Inflammatory macrophage treated with lipopolysaccharide for 4 hours (primary cell): ENCODE results near the gene LDLRAD4.
A peak's percentile ranks its signal among the peaks of the same experiment; 100 is the strongest.

Experiments
- DNase-seq: peaks from one replicate; pipeline ENCODE4 v3.0.0-alpha.2; 2020

The LDLRAD4 gene

GRCh38 chr18:13418013-13418710 is 199.6 kb downstream of the LDLRAD4 start:
- DNase-seq, result no peak

- peak; percentile 27 for DNase-seq
Measured at GRCh38 chr18:13420969-13421686, 202.6 kb downstream of the LDLRAD4 start.

GRCh38 chr18:13422541-13423147 is 204.1 kb downstream of the LDLRAD4 start:
- no peak for DNase-seq

- no peak for DNase-seq
Measured at GRCh38 chr18:13423352-13423751, 204.8 kb downstream of the LDLRAD4 start.

GRCh38 chr18:13424363-13424762 is 205.8 kb downstream of the LDLRAD4 start:
- DNase-seq, result no peak

- no peak for DNase-seq
Measured at GRCh38 chr18:13425357-13426091, 207.0 kb downstream of the LDLRAD4 start.

GRCh38 chr18:13427354-13427753 is 208.8 kb downstream of the LDLRAD4 start:
- no peak for DNase-seq

- no peak for DNase-seq
Measured at GRCh38 chr18:13428319-13428718, 209.8 kb downstream of the LDLRAD4 start.

- no peak for DNase-seq
Measured at GRCh38 chr18:13429016-13429415, 210.5 kb downstream of the LDLRAD4 start.

GRCh38 chr18:13429884-13430510 is 211.4 kb downstream of the LDLRAD4 start:
- DNase-seq, result no peak

- DNase-seq, result no peak
Measured at GRCh38 chr18:13430663-13431062, 212.1 kb downstream of the LDLRAD4 start.

GRCh38 chr18:13431886-13432285 is 213.3 kb downstream of the LDLRAD4 start:
- no peak for DNase-seq

- no peak for DNase-seq
Measured at GRCh38 chr18:13433125-13433524, 214.6 kb downstream of the LDLRAD4 start.

- no peak for DNase-seq
Measured at GRCh38 chr18:13433685-13434084, 215.1 kb downstream of the LDLRAD4 start.

- DNase-seq, result no peak
Measured at GRCh38 chr18:13434854-13435253, 216.3 kb downstream of the LDLRAD4 start.

- no peak for DNase-seq
Measured at GRCh38 chr18:13435586-13436333, 217.2 kb downstream of the LDLRAD4 start.

GRCh38 chr18:13436576-13436975 is 218.0 kb downstream of the LDLRAD4 start:
- DNase-seq, result no peak

- DNase-seq, result peak; percentile 81
Measured at GRCh38 chr18:13437034-13437433, 218.5 kb downstream of the LDLRAD4 start.

GRCh38 chr18:13437796-13438506 is 219.4 kb downstream of the LDLRAD4 start:
- DNase-seq, result no peak

- DNase-seq, result peak; percentile 13
Measured at GRCh38 chr18:13438507-13439056, 220.0 kb downstream of the LDLRAD4 start.

GRCh38 chr18:13439461-13439860 is 220.9 kb downstream of the LDLRAD4 start:
- DNase-seq, result no peak
